GM12874 (cell line): Measurements from ENCODE around the gene CD68.

Source experiments
- CTCF ChIP-seq: IDR thresholded peaks from 2 replicates; pipeline ENCODE4 v1.5.1; 2011; ENCODE audit warnings: low read depth, mild to moderate bottlenecking, control low read depth, low read length, moderate library complexity; ENCODE audit not compliant: insufficient read depth

Gene CD68

GRCh38 chr17:7548585-7549400, 30.6 kb upstream of the CD68 start, which contains the start of gene TNFSF12:
TSS of gene TNFSF12 (plus strand) at chr17:7549058. CDS start at chr17:7549154, 96 bp downstream.
- 0 out of 2 replicates have a peak, but pooled peaks have one; percentile 3 for TF ChIP-seq CTCF

GRCh38 chr17:7549401-7550055, 29.9 kb upstream of the CD68 start:
- TF ChIP-seq CTCF = no peak

GRCh38 chr17:7550344-7550743, 29.1 kb upstream of the CD68 start:
- no peak for TF ChIP-seq CTCF

GRCh38 chr17:7551396-7551795, 28.0 kb upstream of the CD68 start:
- no peak for TF ChIP-seq CTCF

GRCh38 chr17:7552621-7553051, 26.8 kb upstream of the CD68 start:
- TF ChIP-seq CTCF = no peak

GRCh38 chr17:7553356-7553755, 26.1 kb upstream of the CD68 start:
- no peak for TF ChIP-seq CTCF

GRCh38 chr17:7555320-7555948, 24.0 kb upstream of the CD68 start:
- no peak for TF ChIP-seq CTCF
